Gastrocnemius medialis (tissue), 4 donors: ENCODE measurements around the gene KCNIP1. TPM values are rescaled to one million over a fixed set of nuclear protein-coding genes. Genes with fewer than 3 reads are reported as not detected.
A peak's percentile ranks its signal among the peaks of the same experiment; 100 is the strongest.
"Not testable (repeated sequence)": the region's sequence is repeated elsewhere in the genome, so short reads cannot be mapped to it uniquely, and the experiment has no call there.

ENCODE experiments used
- ATAC-seq, 2 donors: fragments of 150-250 bp; one replicate each; pipeline ENCODE4 v1.9.1; 2016
- DNase-seq, 2 donors: peaks; one replicate each; pipeline ENCODE4 v3.0.0-alpha.2; 2019
- H3K27ac ChIP-seq, 4 donors: fragments of 200-600 bp; sonication (generic); 1 replicate in 1 of 4; 2 replicates in 3 of 4; pipeline ENCODE4 v1.5.1; 2016 to 2018; ENCODE audit warnings: mild to moderate bottlenecking in 2 of 4, moderate library complexity in 1 of 4
- H3K27me3 ChIP-seq, 3 donors: fragments of 200-600 bp; sonication (generic) in 2 of 3; 1 replicate in 1 of 3; 2 replicates in 2 of 3; pipeline versions ENCODE4 v1.5.1 to v1.6.0; 2016 to 2019; ENCODE audit warnings: mild to moderate bottlenecking in 1 of 3, moderate library complexity in 1 of 3
- H3K36me3 ChIP-seq, 2 donors: fragments of 200-600 bp; sonication (generic) in 1 of 2; one replicate each; pipeline ENCODE4 v1.5.1; 2017 to 2018
- H3K4me1 ChIP-seq, 2 donors: fragments of 200-600 bp; sonication (generic) in 1 of 2; one replicate each; pipeline ENCODE4 v1.5.1; 2016 to 2017; ENCODE audit warnings: mild to moderate bottlenecking in 2 of 2
- H3K4me3 ChIP-seq, 4 donors: fragments of 200-600 bp; sonication (generic) in 3 of 4; 1 replicate in 1 of 4; 2 replicates in 3 of 4; pipeline ENCODE4 v1.5.1; 2016 to 2019; ENCODE audit warnings: mild to moderate bottlenecking in 2 of 4
- H3K9me3 ChIP-seq, 3 donors: fragments of 200-600 bp; sonication (generic) in 2 of 3; 1 replicate in 1 of 3; 2 replicates in 2 of 3; pipeline ENCODE4 v1.5.1; 2016 to 2019
- CTCF ChIP-seq, 5 experiments: fragments of 450-650 bp in 3 of 5; fragments of 200-600 bp in 2 of 5; sonication (generic) in 2 of 5; IDR thresholded peaks in 4 of 5; conservative IDR thresholded peaks in 1 of 5; 1 replicate in 4 of 5; 2 replicates in 1 of 5; pipeline ENCODE4 v1.5.1; 2016 to 2019; ENCODE audit warnings: antibody characterized with exemption in 5 of 5, mild to moderate bottlenecking in 3 of 5, moderate library complexity in 3 of 5
- POLR2A ChIP-seq, 2 donors: fragments of 450-650 bp; IDR thresholded peaks; one replicate each; pipeline ENCODE4 v1.6.1; 2017; ENCODE audit warnings: antibody characterized with exemption in 2 of 2, mild to moderate bottlenecking in 2 of 2, moderate library complexity in 2 of 2
- in situ Hi-C, 4 donors: fragments of 200-750 bp; cut with MboI; loops; one replicate each; pipeline versions ENCODE4 v1.15.0 to v1.8.0; 2017; ENCODE audit warnings: low sequenced_read_pairs in 4 of 4
- intact Hi-C: fragments of 100-400 bp; cut with DNase I; formaldehyde crosslinking; loops from one replicate; pipeline ENCODE4 v1.15.1; 2023; ENCODE audit warnings: low total_unique reads
- total RNA-seq, 4 donors: library from RNA; depleted of rRNA; stranded (reverse); fragments of >200 nt; gene quantifications; one replicate each; pipeline versions ENCODE4 v1.1.0 to v1.2.3, GENCODE V29; 2016

Gene KCNIP1
- total RNA-seq, 4 donors from 2014 or later, result not detected

- Histone ChIP-seq H3K9me3 (no peaks in the 10 kb centered on the region), H3K4me1 (peaks cover 0 to 8% of the 10 kb centered on the region in 2 donors), H3K36me3 (no peaks in the 10 kb centered on the region), H3K4me3 (no peak overlapping the region), H3K27ac (no peak overlapping the region), H3K27me3 (peaks cover 0 to 7% (median 0%) of the 10 kb centered on the region in 3 donors)
- intact Hi-C loops, result no loop called here
- in situ Hi-C loops, result no loop called here
- TF ChIP-seq CTCF (IDR thresholded peaks at IDR 0.05 in 4 of 5, conservative IDR thresholded peaks at IDR 0.05 in 1 of 5) (no peak), POLR2A (IDR thresholded peaks at IDR 0.05) (no peak)
- ATAC-seq (no peak), DNase-seq (no peak)
Observed at GRCh38 chr5:170751631-170752030, 247.8 kb downstream of the KCNIP1 start.

- in situ Hi-C loops (no loop called here), intact Hi-C loops (no loop called here)
- no peak for TF ChIP-seq POLR2A (IDR thresholded peaks at IDR 0.05)
- TF ChIP-seq CTCF (IDR thresholded peaks at IDR 0.05 in 4 of 5, conservative IDR thresholded peaks at IDR 0.05 in 1 of 5), result no peak
- Histone ChIP-seq H3K27ac (no peak overlapping the region), H3K9me3 (no peaks in the 10 kb centered on the region), H3K4me1 (peaks cover 0 to 12% of the 10 kb centered on the region in 2 donors), H3K36me3 (no peaks in the 10 kb centered on the region), H3K27me3 (peaks cover 0 to 7% (median 0%) of the 10 kb centered on the region in 3 donors), H3K4me3 (no peak overlapping the region)
- peak in 1 of 2 donors; percentile 18 for ATAC-seq
- no peak for DNase-seq
Observed at GRCh38 chr5:170752257-170753215, 248.7 kb downstream of the KCNIP1 start.

DNA sequence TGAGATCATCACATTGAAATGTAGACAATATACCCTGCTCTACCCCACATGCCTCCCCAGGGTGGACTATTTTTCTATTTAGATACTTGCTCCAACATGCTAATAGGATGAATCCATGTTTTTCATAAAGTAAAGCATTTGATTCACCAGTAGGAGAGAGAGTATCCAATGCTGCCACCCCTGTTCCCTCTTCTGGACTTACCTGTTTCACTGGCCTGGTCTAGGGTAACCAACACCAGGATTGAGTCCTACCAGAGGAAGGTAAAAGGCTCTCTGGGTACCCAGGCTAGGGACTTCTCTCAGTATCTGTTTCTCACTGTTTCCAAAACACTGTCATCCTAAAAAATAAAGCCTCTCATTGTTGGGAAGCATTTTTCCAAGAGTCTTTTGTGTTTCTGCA lies 249.5 kb downstream of the KCNIP1 start:
- no peaks in the 10 kb centered on the region for H3K36me3 ChIP-seq
- in situ Hi-C loops, result no loop called here

DNA sequence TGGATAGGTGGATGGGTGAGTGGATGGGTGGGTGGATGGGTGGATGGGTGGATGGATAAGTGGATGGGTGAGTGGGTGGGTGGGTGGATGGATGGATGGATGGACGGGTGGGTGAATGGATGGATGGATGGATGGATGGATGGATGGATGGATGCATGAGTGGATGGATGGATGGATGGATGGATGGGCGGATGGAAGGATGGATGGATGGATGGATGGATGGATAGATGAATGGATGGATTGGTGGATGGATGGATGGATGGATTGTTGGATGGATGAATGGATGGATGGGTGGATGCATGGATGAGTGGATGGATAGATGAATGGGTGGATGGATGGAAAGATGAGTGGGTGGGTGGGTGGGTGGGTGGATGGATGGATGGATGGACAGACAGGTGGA lies 250.7 kb downstream of the KCNIP1 start:
- ATAC-seq, DNase-seq, H3K36me3 ChIP-seq, H3K4me3 ChIP-seq, H3K27me3 ChIP-seq, intact Hi-C loops, H3K27ac ChIP-seq, H3K4me1 ChIP-seq, in situ Hi-C loops, H3K9me3 ChIP-seq: not testable (repeated sequence)

More for the DNA sequence above, 249.5 kb downstream of the KCNIP1 start:
- TF ChIP-seq CTCF (IDR thresholded peaks at IDR 0.05 in 4 of 5, conservative IDR thresholded peaks at IDR 0.05 in 1 of 5), result no peak
- TF ChIP-seq POLR2A (IDR thresholded peaks at IDR 0.05), result no peak
- Histone ChIP-seq H3K27me3 (peaks cover 0 to 7% (median 0%) of the 10 kb centered on the region in 3 donors), H3K9me3 (no peaks in the 10 kb centered on the region), H3K4me3 (no peak overlapping the region), H3K4me1 (peaks cover 0 to 12% of the 10 kb centered on the region in 2 donors), H3K27ac (no peak overlapping the region)
- intact Hi-C loops, result no loop called here
- no peak for DNase-seq
- ATAC-seq, result no peak

- H3K27ac ChIP-seq, result no peak overlapping the region
- TF ChIP-seq CTCF (IDR thresholded peaks at IDR 0.05 in 4 of 5, conservative IDR thresholded peaks at IDR 0.05 in 1 of 5) (no peak), POLR2A (IDR thresholded peaks at IDR 0.05) (no peak)
- no peak overlapping the region for H3K4me3 ChIP-seq
- ATAC-seq, result peak in 1 of 2 donors; percentile 35
- H3K9me3 ChIP-seq, result no peaks in the 10 kb centered on the region
- no peaks in the 10 kb centered on the region for H3K27me3 ChIP-seq
- intact Hi-C loops (no loop called here), in situ Hi-C loops (no loop called here)
- peaks cover 0 to 9% of the 10 kb centered on the region in 2 donors for H3K4me1 ChIP-seq
- DNase-seq, result no peak
- H3K36me3 ChIP-seq, result no peaks in the 10 kb centered on the region
Observed at GRCh38 chr5:170755679-170756456, 252.0 kb downstream of the KCNIP1 start.
